T-helper 1 cell treated with Interleukin-12 subunit alpha and Interleukin-12 subunit beta and Interleukin-4 antibody, amounts not matched to agents 30 μg/mL and 1 μg/mL, for 36 hours (primary cell): ENCODE results near the gene PARD3.
"Not testable (repeated sequence)": the region's sequence is repeated elsewhere in the genome, so short reads cannot be mapped to it uniquely, and the experiment has no call there.

Experiments used
- H3K27ac Mint-ChIP-seq: one replicate; pipeline ENCODE4 v1.8.0; 2021; ENCODE audit warnings: mild to moderate bottlenecking, mixed read lengths
- H3K27me3 Mint-ChIP-seq: one replicate; pipeline ENCODE4 v1.8.0; 2021; ENCODE audit warnings: low read depth, mixed read lengths
- H3K36me3 Mint-ChIP-seq: one replicate; pipeline ENCODE4 v1.8.0; 2021; ENCODE audit warnings: low read depth, mixed read lengths
- H3K4me1 Mint-ChIP-seq: one replicate; pipeline ENCODE4 v1.8.0; 2021; ENCODE audit warnings: low read depth, mixed read lengths
- H3K4me3 Mint-ChIP-seq: one replicate; pipeline ENCODE4 v1.8.0; 2021; ENCODE audit warnings: mild to moderate bottlenecking, moderate library complexity, mixed read lengths
- H3K9me3 Mint-ChIP-seq: one replicate; pipeline ENCODE4 v1.8.0; 2021; ENCODE audit warnings: mixed read lengths

PARD3 gene

DNA sequence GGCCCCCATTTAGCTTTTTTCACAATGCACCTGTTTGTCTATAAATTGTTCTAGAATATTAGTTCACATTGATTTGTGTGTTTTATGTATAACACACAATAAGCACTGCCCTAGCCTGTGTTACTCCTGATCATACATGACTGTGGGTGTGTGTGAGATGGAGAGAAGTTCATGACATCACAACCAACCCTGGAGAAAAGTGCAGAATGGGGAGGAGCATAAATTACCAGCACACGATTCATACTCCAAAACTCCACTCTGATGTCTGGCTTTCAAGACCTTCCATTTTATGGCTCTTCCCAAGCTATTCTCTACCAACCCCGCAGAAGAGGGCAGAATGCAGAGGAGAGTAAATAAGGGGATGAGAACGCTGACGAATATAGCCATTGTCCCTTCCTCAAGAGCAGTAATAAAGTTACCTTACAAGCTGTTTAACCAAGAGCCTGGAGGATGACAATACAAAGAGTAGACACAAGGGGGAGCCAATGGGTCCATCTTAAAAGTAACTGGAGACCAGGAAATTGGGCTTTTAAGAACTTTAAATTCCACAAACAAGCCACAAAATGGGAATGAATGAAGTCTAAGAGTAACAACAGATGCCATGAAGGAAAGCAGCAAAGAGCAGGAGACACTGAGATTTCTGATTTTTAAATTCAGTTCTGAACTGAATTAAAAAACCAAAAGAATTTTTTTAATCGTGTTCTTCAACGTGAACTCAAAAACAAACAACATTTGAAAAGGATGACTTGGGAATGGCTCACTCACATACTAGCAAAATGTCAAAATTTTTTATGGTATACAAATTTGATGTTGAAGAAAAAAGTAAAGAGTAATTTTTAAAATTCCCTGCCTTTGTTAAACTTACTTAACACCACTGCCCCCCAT, 159.6 kb downstream of the PARD3 start:
- Mint-ChIP-seq H3K9me3 (no peaks in the 10 kb centered on the region), H3K27ac (no peak overlapping the region), H3K4me3 (no peak overlapping the region), H3K36me3 (no peaks in the 10 kb centered on the region), H3K27me3 (no peaks in the 10 kb centered on the region), H3K4me1 (no peaks in the 10 kb centered on the region)

DNA sequence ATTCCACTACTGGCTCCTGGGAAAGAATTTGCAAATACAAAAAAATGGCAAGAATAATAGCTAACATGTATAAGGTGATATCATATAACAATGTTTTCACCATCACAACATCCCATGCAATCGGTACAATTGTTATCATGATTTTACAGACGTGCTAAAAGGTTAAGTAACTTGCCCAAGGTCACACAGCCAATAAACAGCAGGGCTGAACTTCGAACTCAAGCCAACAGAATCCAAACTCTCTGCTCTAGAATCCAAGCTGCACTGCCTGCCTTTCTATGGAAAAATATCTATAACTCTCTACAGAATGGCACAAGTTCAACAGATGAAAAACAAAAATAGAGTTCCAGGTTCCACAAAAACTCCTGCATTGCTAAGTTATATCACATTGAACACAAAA, 160.9 kb downstream of the PARD3 start:
- Mint-ChIP-seq H3K27me3 (no peaks in the 10 kb centered on the region), H3K9me3 (no peaks in the 10 kb centered on the region), H3K4me3 (no peak overlapping the region), H3K27ac (no peak overlapping the region), H3K4me1 (no peaks in the 10 kb centered on the region), H3K36me3 (no peaks in the 10 kb centered on the region)

GRCh38 chr10:34653530-34653929, 161.6 kb downstream of the PARD3 start:
- Mint-ChIP-seq H3K4me1 (no peaks in the 10 kb centered on the region), H3K9me3 (no peaks in the 10 kb centered on the region), H3K4me3 (no peak overlapping the region), H3K27ac (no peak overlapping the region), H3K36me3 (no peaks in the 10 kb centered on the region), H3K27me3 (no peaks in the 10 kb centered on the region)

GRCh38 chr10:34651416-34652195, 163.5 kb downstream of the PARD3 start:
- H3K9me3 Mint-ChIP-seq: no peaks in the 10 kb centered on the region
- no peak overlapping the region for H3K27ac Mint-ChIP-seq
- no peaks in the 10 kb centered on the region for H3K27me3 Mint-ChIP-seq
- no peaks in the 10 kb centered on the region for H3K36me3 Mint-ChIP-seq
- H3K4me1 Mint-ChIP-seq: no peaks in the 10 kb centered on the region
- H3K4me3 Mint-ChIP-seq: no peak overlapping the region

- H3K9me3 Mint-ChIP-seq: no peaks in the 10 kb centered on the region
- H3K27ac Mint-ChIP-seq: no peak overlapping the region
- no peaks in the 10 kb centered on the region for H3K27me3 Mint-ChIP-seq
- no peaks in the 10 kb centered on the region for H3K4me1 Mint-ChIP-seq
- no peaks in the 10 kb centered on the region for H3K36me3 Mint-ChIP-seq
- H3K4me3 Mint-ChIP-seq: no peak overlapping the region
Measured at GRCh38 chr10:34650156-34650555, 164.9 kb downstream of the PARD3 start.

- H3K9me3 Mint-ChIP-seq: no peaks in the 10 kb centered on the region
- H3K27ac Mint-ChIP-seq: no peak overlapping the region
- no peaks in the 10 kb centered on the region for H3K36me3 Mint-ChIP-seq
- no peaks in the 10 kb centered on the region for H3K4me1 Mint-ChIP-seq
- no peak overlapping the region for H3K4me3 Mint-ChIP-seq
- no peaks in the 10 kb centered on the region for H3K27me3 Mint-ChIP-seq
Measured at GRCh38 chr10:34649385-34649784, 165.7 kb downstream of the PARD3 start.

DNA sequence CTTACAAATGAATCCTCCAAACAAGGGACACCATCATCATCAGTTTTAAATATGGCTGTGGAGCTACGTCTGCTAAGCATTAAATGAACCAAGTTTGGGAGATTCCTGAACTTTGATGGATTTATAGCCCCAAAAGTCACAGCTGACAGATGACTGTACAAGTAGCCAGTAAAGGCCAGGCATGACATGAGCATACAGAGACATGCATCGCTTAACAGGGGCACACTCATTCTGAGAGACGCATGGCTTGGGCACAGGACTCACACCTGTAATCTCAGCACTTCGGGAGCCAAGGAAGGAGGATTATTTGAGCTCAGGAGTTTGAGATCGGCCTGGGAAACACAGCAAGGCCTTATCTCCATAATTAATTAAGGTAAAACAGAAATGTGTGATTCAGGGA, 166.2 kb downstream of the PARD3 start:
- no peak overlapping the region for H3K4me3 Mint-ChIP-seq
- H3K9me3 Mint-ChIP-seq: no peaks in the 10 kb centered on the region
- H3K36me3 Mint-ChIP-seq: no peaks in the 10 kb centered on the region
- no peaks in the 10 kb centered on the region for H3K27me3 Mint-ChIP-seq
- H3K27ac Mint-ChIP-seq: no peak overlapping the region
- H3K4me1 Mint-ChIP-seq: no peaks in the 10 kb centered on the region

DNA sequence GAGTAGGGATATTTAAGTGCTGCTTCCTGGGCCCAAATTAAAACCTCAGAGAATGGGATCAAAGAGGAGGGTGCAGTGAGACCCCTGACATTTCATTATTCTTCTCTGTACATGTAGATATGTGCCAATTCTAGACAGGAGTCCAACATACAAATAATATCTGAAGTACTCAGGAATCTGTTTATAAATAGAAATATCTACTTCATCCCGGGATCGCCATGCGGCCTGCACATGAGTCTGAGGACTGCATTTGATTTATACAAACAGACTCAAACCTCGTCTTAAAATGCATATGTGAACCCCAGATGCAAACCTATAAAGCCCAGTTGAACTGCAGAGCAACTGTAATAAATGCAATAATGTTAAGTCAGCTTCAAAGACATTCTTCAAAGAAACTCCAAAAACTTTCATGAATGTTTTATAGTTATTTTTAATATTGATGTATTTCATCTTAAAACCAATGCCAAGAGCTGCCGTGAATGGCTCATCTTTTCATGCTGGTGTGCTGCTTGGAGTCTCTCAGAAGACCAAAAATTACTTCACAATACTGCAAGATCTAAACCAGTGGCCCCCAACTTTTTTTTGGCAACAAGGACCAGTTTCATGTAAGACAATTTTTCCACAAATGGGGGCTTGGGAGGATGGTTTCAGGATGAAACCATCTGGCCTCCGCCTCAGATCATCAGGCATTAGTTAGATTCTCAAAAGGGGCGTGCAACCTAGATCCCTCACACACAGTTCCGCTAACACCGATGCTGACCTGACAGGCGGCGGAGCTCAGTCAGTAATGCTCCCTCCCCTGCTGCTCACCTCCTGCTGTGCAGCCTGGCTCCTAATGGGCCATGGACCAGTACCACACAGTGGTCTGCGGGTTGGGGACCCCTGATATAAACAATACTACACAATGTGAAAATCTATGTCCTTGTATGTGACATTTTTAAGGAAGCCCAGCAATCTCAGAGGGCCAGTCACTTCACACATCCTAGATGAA, 166.9 kb downstream of the PARD3 start:
- no peak overlapping the region for H3K4me3 Mint-ChIP-seq
- H3K9me3 Mint-ChIP-seq: no peaks in the 10 kb centered on the region
- H3K36me3 Mint-ChIP-seq: no peaks in the 10 kb centered on the region
- no peaks in the 10 kb centered on the region for H3K27me3 Mint-ChIP-seq
- H3K4me1 Mint-ChIP-seq: no peaks in the 10 kb centered on the region
- H3K27ac Mint-ChIP-seq: no peak overlapping the region

- Mint-ChIP-seq H3K4me3 (no peak overlapping the region), H3K36me3 (no peaks in the 10 kb centered on the region), H3K27me3 (no peaks in the 10 kb centered on the region), H3K27ac (no peak overlapping the region), H3K4me1 (no peaks in the 10 kb centered on the region), H3K9me3 (no peaks in the 10 kb centered on the region)
Measured at GRCh38 chr10:34647160-34647559, 167.9 kb downstream of the PARD3 start.

- H3K9me3 Mint-ChIP-seq: no peaks in the 10 kb centered on the region
- H3K36me3 Mint-ChIP-seq: no peaks in the 10 kb centered on the region
- no peak overlapping the region for H3K4me3 Mint-ChIP-seq
Measured at GRCh38 chr10:34646331-34646730, 168.8 kb downstream of the PARD3 start.

GRCh38 chr10:34644815-34645214, 170.3 kb downstream of the PARD3 start:
- not testable (repeated sequence) for H3K4me3 Mint-ChIP-seq, H3K9me3 Mint-ChIP-seq, H3K27me3 Mint-ChIP-seq, H3K4me1 Mint-ChIP-seq, H3K27ac Mint-ChIP-seq, H3K36me3 Mint-ChIP-seq

More at GRCh38 chr10:34646331-34646730, 168.8 kb downstream of the PARD3 start:
- H3K4me1 Mint-ChIP-seq: no peaks in the 10 kb centered on the region
- H3K27ac Mint-ChIP-seq: no peak overlapping the region
- H3K27me3 Mint-ChIP-seq: no peaks in the 10 kb centered on the region

DNA sequence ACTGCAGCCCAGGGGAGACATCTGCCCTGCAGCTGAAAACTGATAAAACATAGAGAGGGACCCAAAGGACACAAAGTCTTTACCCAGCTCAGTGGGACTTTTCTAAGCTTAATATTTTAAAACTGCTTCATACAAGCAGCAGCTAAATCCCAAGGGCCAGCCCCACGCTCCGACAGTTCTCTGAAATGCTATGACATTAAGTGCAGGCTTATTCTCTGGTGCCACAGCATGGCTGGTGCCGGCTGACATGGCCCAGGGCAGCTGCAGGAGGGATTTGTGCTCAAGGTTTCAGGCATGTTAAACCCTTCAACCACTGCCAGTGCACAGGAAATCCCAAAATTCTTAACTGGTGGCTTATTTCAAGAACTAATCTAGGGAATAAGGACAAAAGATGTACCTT, 170.9 kb downstream of the PARD3 start:
- Mint-ChIP-seq H3K4me3 (no peak overlapping the region), H3K4me1 (no peaks in the 10 kb centered on the region), H3K36me3 (no peaks in the 10 kb centered on the region), H3K27me3 (no peaks in the 10 kb centered on the region), H3K9me3 (no peaks in the 10 kb centered on the region), H3K27ac (no peak overlapping the region)

- no peaks in the 10 kb centered on the region for H3K27me3 Mint-ChIP-seq
- no peaks in the 10 kb centered on the region for H3K4me1 Mint-ChIP-seq
- H3K36me3 Mint-ChIP-seq: no peaks in the 10 kb centered on the region
- no peaks in the 10 kb centered on the region for H3K9me3 Mint-ChIP-seq
- H3K27ac Mint-ChIP-seq: no peak overlapping the region
- no peak overlapping the region for H3K4me3 Mint-ChIP-seq
Measured at GRCh38 chr10:34643620-34644019, 171.5 kb downstream of the PARD3 start.

DNA sequence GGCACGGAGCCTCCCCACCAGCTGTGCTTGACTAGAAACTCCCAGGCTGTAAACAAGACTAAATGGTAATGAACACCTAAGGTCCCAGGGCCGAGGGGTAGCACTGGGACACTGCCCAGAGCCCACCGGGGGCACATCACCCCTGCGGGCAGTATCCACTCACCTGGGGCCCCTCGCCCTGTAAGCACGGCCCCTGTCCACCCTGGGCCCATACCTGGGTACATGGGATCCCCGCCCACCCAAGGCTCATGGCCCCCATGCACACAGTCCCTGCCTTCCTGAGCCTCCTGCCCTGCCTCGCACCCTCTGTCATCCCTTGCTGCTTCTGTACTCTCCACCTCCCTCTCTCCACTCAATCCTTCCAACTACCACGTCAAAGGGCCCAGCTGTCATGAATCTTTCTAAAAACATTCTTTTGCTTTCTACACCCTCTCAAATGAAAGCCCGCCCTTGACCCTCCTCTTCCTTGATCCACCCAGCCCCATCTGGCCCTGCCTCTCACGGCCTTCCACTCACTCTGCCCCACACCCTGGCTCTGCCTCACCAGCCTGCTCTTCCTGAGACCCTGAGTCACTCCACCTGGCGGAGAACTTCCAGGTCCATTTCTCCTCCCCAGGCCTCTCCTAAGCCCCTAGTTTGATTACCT, 173.1 kb downstream of the PARD3 start:
- peaks cover 5% of the 10 kb centered on the region for H3K4me1 Mint-ChIP-seq
- no peaks in the 10 kb centered on the region for H3K36me3 Mint-ChIP-seq
- H3K27ac Mint-ChIP-seq: no peak overlapping the region
- H3K4me3 Mint-ChIP-seq: no peak overlapping the region
- H3K9me3 Mint-ChIP-seq: no peaks in the 10 kb centered on the region
- no peaks in the 10 kb centered on the region for H3K27me3 Mint-ChIP-seq
